GM18511 (cell line): ENCODE measurements around the gene ZNF398.
A peak's percentile ranks its signal among the peaks of the same experiment; 100 is the strongest.

Experiments
- ATAC-seq: cut with Tn5 transposase; IDR thresholded peaks from one replicate; pipeline ENCODE4 v1.9.1; 2021; ENCODE audit warnings: mild to moderate bottlenecking, moderate library complexity; ENCODE audit not compliant: unreplicated experiment

ZNF398 gene

GRCh38 chr7:149147752-149148653, 750 bp downstream of the ZNF398 start:
- peak; percentile 44 for ATAC-seq

- no peak for ATAC-seq
These were observed 3.7 kb downstream of the ZNF398 start for GRCh38 chr7:149150981-149151380.

GRCh38 chr7:149153346-149153745, 6.1 kb downstream of the ZNF398 start:
- no peak for ATAC-seq

- no peak for ATAC-seq
These were observed 6.8 kb downstream of the ZNF398 start for GRCh38 chr7:149154056-149154455.

- no peak for ATAC-seq
These were observed 9.6 kb downstream of the ZNF398 start for GRCh38 chr7:149156898-149157297.

- ATAC-seq = no peak
These were observed 14.1 kb downstream of the ZNF398 start for GRCh38 chr7:149161241-149161848.

GRCh38 chr7:149166142-149166541, 18.9 kb downstream of the ZNF398 start:
- ATAC-seq = no peak

GRCh38 chr7:149166630-149167352, 19.5 kb downstream of the ZNF398 start:
- ATAC-seq = no peak

- no peak for ATAC-seq
These were observed 24.8 kb downstream of the ZNF398 start for GRCh38 chr7:149171892-149172533.

GRCh38 chr7:149172534-149172920, 25.3 kb downstream of the ZNF398 start:
- ATAC-seq = no peak

- ATAC-seq = no peak
These were observed 27.9 kb downstream of the ZNF398 start for GRCh38 chr7:149175150-149175549.

GRCh38 chr7:149179241-149179640, 32.0 kb downstream of the ZNF398 start:
- no peak for ATAC-seq

- ATAC-seq = no peak
These were observed 33.6 kb downstream of the ZNF398 start for GRCh38 chr7:149180722-149181449.

- ATAC-seq = no peak
These were observed 34.2 kb downstream of the ZNF398 start for GRCh38 chr7:149181450-149181790.

- no peak for ATAC-seq
These were observed 37.0 kb downstream of the ZNF398 start for GRCh38 chr7:149184274-149184673.

GRCh38 chr7:149188213-149188612, 41.0 kb downstream of the ZNF398 start:
- ATAC-seq = no peak

- no peak for ATAC-seq
These were observed 41.5 kb downstream of the ZNF398 start for GRCh38 chr7:149188637-149189259.

GRCh38 chr7:149191851-149192250, 44.6 kb downstream of the ZNF398 start:
- ATAC-seq = no peak

- ATAC-seq = no peak
These were observed 47.5 kb downstream of the ZNF398 start for GRCh38 chr7:149194799-149195179.
